ENCODE measurements around the gene CCT8. TPM values are rescaled to one million over a fixed set of nuclear protein-coding genes. Genes with fewer than 3 reads are reported as not detected.
A peak's percentile ranks its signal among the peaks of the same experiment; 100 is the strongest.

The CCT8 gene
- total RNA-seq (2012; rRNA removed): 259 and 323 TPM in 2 replicates

GRCh38 chr21:29073222-29074006 lies at the start of gene CCT8:
CCT8 (minus strand) TSS chr21:29073648; CDS start chr21:29073590, 58 bp downstream.
- Histone ChIP-seq H3K4me3 (ENCODE audit: low read length) (peak within 1 kb of the TSS; percentile 83), H3K9me3 (replicated peaks; ENCODE audit: low read length) (no peaks in the 10 kb centered on the region)

GRCh38 chr21:29121759-29122158 lies 48.3 kb upstream of the CCT8 start:
- Histone ChIP-seq H3K36me3 (ENCODE audit: insufficient read depth, low read length) (no peaks in the 10 kb centered on the region), H3K4me3 (ENCODE audit: low read length) (no peak overlapping the region), H3K4me2 (ENCODE audit: low read length) (no peak overlapping the region), H3K4me1 (ENCODE audit: control insufficient read depth, insufficient read depth, low read length) (peaks cover 7% of the 10 kb centered on the region), H3K9me3 (replicated peaks; ENCODE audit: low read length) (no peaks in the 10 kb centered on the region), H3K27me3 (ENCODE audit: control insufficient read depth, insufficient read depth, low read length) (no peaks in the 10 kb centered on the region), H3K9ac (ENCODE audit: low read depth, low read length) (no peak overlapping the region)

More at GRCh38 chr21:29073222-29074006, at the start of gene CCT8:
- Histone ChIP-seq H3K9ac (ENCODE audit: low read depth, low read length) (peak within 1 kb of the TSS; percentile 94), H3K4me1 (ENCODE audit: control insufficient read depth, insufficient read depth, low read length) (peaks cover 17% of the 10 kb centered on the region), H3K4me2 (ENCODE audit: low read length) (peak within 1 kb of the TSS; percentile 86), H3K36me3 (ENCODE audit: insufficient read depth, low read length) (peaks cover 10% of the 10 kb centered on the region), H3K27me3 (ENCODE audit: control insufficient read depth, insufficient read depth, low read length) (no peaks in the 10 kb centered on the region)

- no peaks in the 10 kb centered on the region for H3K36me3 ChIP-seq (ENCODE audit: insufficient read depth, low read length)
- H3K4me2 ChIP-seq (ENCODE audit: low read length): no peak overlapping the region
- H3K9ac ChIP-seq (ENCODE audit: low read depth, low read length): no peak overlapping the region
- no peak overlapping the region for H3K4me3 ChIP-seq (ENCODE audit: low read length)
- H3K9me3 ChIP-seq (replicated peaks; ENCODE audit: low read length): no peaks in the 10 kb centered on the region
- H3K27me3 ChIP-seq (ENCODE audit: control insufficient read depth, insufficient read depth, low read length): no peaks in the 10 kb centered on the region
- peaks cover 18% of the 10 kb centered on the region for H3K4me1 ChIP-seq (ENCODE audit: control insufficient read depth, insufficient read depth, low read length)
These were observed 44.0 kb upstream of the CCT8 start for GRCh38 chr21:29117372-29117955.

GRCh38 chr21:29115899-29116298 lies 42.5 kb upstream of the CCT8 start:
- H3K9ac ChIP-seq (ENCODE audit: low read depth, low read length): no peak overlapping the region
- H3K4me3 ChIP-seq (ENCODE audit: low read length): no peak overlapping the region
- H3K4me2 ChIP-seq (ENCODE audit: low read length): no peak overlapping the region
- H3K9me3 ChIP-seq (replicated peaks; ENCODE audit: low read length): no peaks in the 10 kb centered on the region
- no peaks in the 10 kb centered on the region for H3K27me3 ChIP-seq (ENCODE audit: control insufficient read depth, insufficient read depth, low read length)
- H3K36me3 ChIP-seq (ENCODE audit: insufficient read depth, low read length): no peaks in the 10 kb centered on the region
- peaks cover 18% of the 10 kb centered on the region for H3K4me1 ChIP-seq (ENCODE audit: control insufficient read depth, insufficient read depth, low read length)

- H3K9me3 ChIP-seq (replicated peaks; ENCODE audit: low read length): no peaks in the 10 kb centered on the region
- H3K9ac ChIP-seq (ENCODE audit: low read depth, low read length): no peak overlapping the region
- no peaks in the 10 kb centered on the region for H3K27me3 ChIP-seq (ENCODE audit: control insufficient read depth, insufficient read depth, low read length)
- no peaks in the 10 kb centered on the region for H3K36me3 ChIP-seq (ENCODE audit: insufficient read depth, low read length)
- peaks cover 18% of the 10 kb centered on the region for H3K4me1 ChIP-seq (ENCODE audit: control insufficient read depth, insufficient read depth, low read length)
- H3K4me2 ChIP-seq (ENCODE audit: low read length): peak overlapping the region; percentile 18
- H3K4me3 ChIP-seq (ENCODE audit: low read length): no peak overlapping the region
These were observed 41.5 kb upstream of the CCT8 start for GRCh38 chr21:29114765-29115500.

GRCh38 chr21:29105218-29105617 lies 31.8 kb upstream of the CCT8 start:
- H3K4me3 ChIP-seq (ENCODE audit: low read length): no peak overlapping the region
- H3K4me2 ChIP-seq (ENCODE audit: low read length): peak overlapping the region; percentile 2
- H3K36me3 ChIP-seq (ENCODE audit: insufficient read depth, low read length): no peaks in the 10 kb centered on the region
- no peak overlapping the region for H3K9ac ChIP-seq (ENCODE audit: low read depth, low read length)
- H3K9me3 ChIP-seq (replicated peaks; ENCODE audit: low read length): no peaks in the 10 kb centered on the region
- peaks cover 16% of the 10 kb centered on the region for H3K4me1 ChIP-seq (ENCODE audit: control insufficient read depth, insufficient read depth, low read length)
- H3K27me3 ChIP-seq (ENCODE audit: control insufficient read depth, insufficient read depth, low read length): no peaks in the 10 kb centered on the region

GRCh38 chr21:29104239-29104708 lies 30.8 kb upstream of the CCT8 start:
- H3K9ac ChIP-seq (ENCODE audit: low read depth, low read length): no peak overlapping the region
- no peaks in the 10 kb centered on the region for H3K9me3 ChIP-seq (replicated peaks; ENCODE audit: low read length)
- H3K4me2 ChIP-seq (ENCODE audit: low read length): no peak overlapping the region
- H3K4me3 ChIP-seq (ENCODE audit: low read length): no peak overlapping the region
- no peaks in the 10 kb centered on the region for H3K36me3 ChIP-seq (ENCODE audit: insufficient read depth, low read length)
- H3K27me3 ChIP-seq (ENCODE audit: control insufficient read depth, insufficient read depth, low read length): no peaks in the 10 kb centered on the region
- H3K4me1 ChIP-seq (ENCODE audit: control insufficient read depth, insufficient read depth, low read length): peaks cover 16% of the 10 kb centered on the region

DNA sequence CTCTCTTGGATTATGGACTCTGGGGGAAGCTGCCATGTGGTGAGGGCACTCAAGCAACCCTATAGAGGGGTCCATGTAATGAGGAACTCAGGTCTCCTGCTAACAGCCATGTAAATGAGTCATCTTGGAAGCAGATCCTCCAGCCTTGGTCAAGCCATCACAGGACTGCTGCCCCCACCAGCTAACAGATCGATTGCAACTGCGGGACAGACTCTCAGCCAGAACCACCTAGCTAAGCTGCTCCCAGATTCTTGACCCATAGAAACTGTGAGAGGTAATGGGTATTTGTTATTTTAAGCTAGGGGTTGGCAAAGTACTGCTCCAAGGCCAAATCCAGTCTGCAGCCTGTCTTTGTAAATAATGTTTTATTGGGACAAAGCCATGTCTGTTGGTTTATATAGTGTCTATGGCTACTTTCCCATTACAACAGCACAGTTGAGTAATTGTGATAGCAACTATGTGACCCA lies 29.4 kb upstream of the CCT8 start:
- no peak overlapping the region for H3K9ac ChIP-seq (ENCODE audit: low read depth, low read length)
- H3K4me1 ChIP-seq (ENCODE audit: control insufficient read depth, insufficient read depth, low read length): peaks cover 16% of the 10 kb centered on the region
- no peak overlapping the region for H3K4me3 ChIP-seq (ENCODE audit: low read length)
- no peaks in the 10 kb centered on the region for H3K27me3 ChIP-seq (ENCODE audit: control insufficient read depth, insufficient read depth, low read length)
- H3K9me3 ChIP-seq (replicated peaks; ENCODE audit: low read length): no peaks in the 10 kb centered on the region
- no peak overlapping the region for H3K4me2 ChIP-seq (ENCODE audit: low read length)
- H3K36me3 ChIP-seq (ENCODE audit: insufficient read depth, low read length): no peaks in the 10 kb centered on the region

DNA sequence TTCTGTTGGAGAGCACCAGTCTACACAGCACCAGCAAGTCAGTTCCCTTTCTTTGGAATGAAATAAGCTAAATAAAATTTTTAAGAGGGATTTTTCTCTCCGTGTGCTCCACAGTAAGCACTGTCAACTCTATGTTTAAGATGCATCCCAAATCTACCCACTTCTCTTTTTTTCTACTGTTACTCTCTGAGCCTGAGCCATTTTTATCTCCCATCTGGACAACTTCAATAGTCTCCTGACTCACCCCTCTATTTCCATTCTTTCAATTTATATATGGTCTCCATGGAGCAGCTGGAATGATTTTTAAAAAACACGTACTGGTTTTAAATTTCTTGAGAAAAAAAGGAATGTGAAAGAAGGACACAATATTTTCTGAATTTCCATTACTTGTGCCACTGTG lies 24.7 kb upstream of the CCT8 start:
- Histone ChIP-seq H3K4me2 (ENCODE audit: low read length) (no peak overlapping the region), H3K27me3 (ENCODE audit: control insufficient read depth, insufficient read depth, low read length) (no peaks in the 10 kb centered on the region), H3K4me3 (ENCODE audit: low read length) (no peak overlapping the region), H3K9ac (ENCODE audit: low read depth, low read length) (no peak overlapping the region), H3K4me1 (ENCODE audit: control insufficient read depth, insufficient read depth, low read length) (no peaks in the 10 kb centered on the region), H3K9me3 (replicated peaks; ENCODE audit: low read length) (no peaks in the 10 kb centered on the region), H3K36me3 (ENCODE audit: insufficient read depth, low read length) (no peaks in the 10 kb centered on the region)

- no peaks in the 10 kb centered on the region for H3K27me3 ChIP-seq (ENCODE audit: control insufficient read depth, insufficient read depth, low read length)
- H3K36me3 ChIP-seq (ENCODE audit: insufficient read depth, low read length): no peaks in the 10 kb centered on the region
- no peaks in the 10 kb centered on the region for H3K9me3 ChIP-seq (replicated peaks; ENCODE audit: low read length)
- H3K4me1 ChIP-seq (ENCODE audit: control insufficient read depth, insufficient read depth, low read length): peaks cover 14% of the 10 kb centered on the region
- H3K4me3 ChIP-seq (ENCODE audit: low read length): no peak overlapping the region
- no peak overlapping the region for H3K9ac ChIP-seq (ENCODE audit: low read depth, low read length)
- no peak overlapping the region for H3K4me2 ChIP-seq (ENCODE audit: low read length)
These were observed 23.0 kb upstream of the CCT8 start for GRCh38 chr21:29096218-29097015.
